GM19099 (cell line): Measurements from ENCODE around the gene MED27.

ENCODE experiments used
- POLR2A ChIP-seq: IDR thresholded peaks from 3 replicates; pipeline ENCODE4 v1.6.1; 2011; ENCODE audit warnings: low read depth; ENCODE audit not compliant: insufficient read length; ENCODE audit errors: extremely low read depth

The MED27 gene

GRCh38 chr9:131838530-131839280 is 241.0 kb downstream of the MED27 start:
- TF ChIP-seq POLR2A: no peak

- no peak for TF ChIP-seq POLR2A
Measured at GRCh38 chr9:131837836-131838235, 241.8 kb downstream of the MED27 start.

GRCh38 chr9:131837316-131837715 is 242.4 kb downstream of the MED27 start:
- TF ChIP-seq POLR2A: no peak

GRCh38 chr9:131836607-131837315 is 242.9 kb downstream of the MED27 start:
- TF ChIP-seq POLR2A: no peak

- TF ChIP-seq POLR2A: no peak
Measured at GRCh38 chr9:131836021-131836420, 243.6 kb downstream of the MED27 start.

- no peak for TF ChIP-seq POLR2A
Measured at GRCh38 chr9:131835151-131835910, 244.3 kb downstream of the MED27 start.

GRCh38 chr9:131834721-131835120 is 244.9 kb downstream of the MED27 start:
- TF ChIP-seq POLR2A: no peak

GRCh38 chr9:131833906-131834305 is 245.8 kb downstream of the MED27 start:
- no peak for TF ChIP-seq POLR2A

- TF ChIP-seq POLR2A: no peak
Measured at GRCh38 chr9:131833083-131833482, 246.6 kb downstream of the MED27 start.

- no peak for TF ChIP-seq POLR2A
Measured at GRCh38 chr9:131831380-131832165, 248.1 kb downstream of the MED27 start.

GRCh38 chr9:131827821-131828369 is 251.8 kb downstream of the MED27 start:
- no peak for TF ChIP-seq POLR2A

GRCh38 chr9:131826966-131827525 is 252.6 kb downstream of the MED27 start:
- TF ChIP-seq POLR2A: no peak

GRCh38 chr9:131826053-131826452 is 253.6 kb downstream of the MED27 start:
- no peak for TF ChIP-seq POLR2A

- TF ChIP-seq POLR2A: no peak
Measured at GRCh38 chr9:131824953-131825495, 254.6 kb downstream of the MED27 start.
